AG04450 (cell line): ENCODE measurements around the gene SLC6A6. TPM values are rescaled to one million over a fixed set of nuclear protein-coding genes. Genes with fewer than 3 reads are reported as not detected.
A peak's percentile ranks its signal among the peaks of the same experiment; 100 is the strongest.

Experiments
- CTCF ChIA-PET: fragments of 300-600, 350-600 bp; formaldehyde crosslinking; extraction: SDS; loops from one replicate; lab custom pipeline; 2022; ENCODE audit warnings: antibody characterized with exemption, inconsistent platforms; lab: Charles Lee
- POLR2A ChIA-PET: fragments of 350-600 bp; formaldehyde crosslinking; extraction: SDS; loops from one replicate; lab custom pipeline; 2021; ENCODE audit warnings: antibody characterized with exemption, inconsistent platforms; lab: Yijun Ruan, JAX
- DNase-seq: peaks from one replicate; pipeline ENCODE4 v3.0.0-alpha.2; 2011; ENCODE audit warnings: low read depth, low spot score
- H3K27ac ChIP-seq: one replicate; pipeline ENCODE4 v1.5.1; 2012; ENCODE audit warnings: low read depth, low read length, control low read depth
- H3K27me3 ChIP-seq: one replicate; pipeline ENCODE4 v1.6.0; 2012; ENCODE audit warnings: low read length; ENCODE audit not compliant: control insufficient read depth, insufficient read depth
- H3K4me3 ChIP-seq: 2 replicates; pipeline ENCODE4 v1.5.1; 2011; ENCODE audit warnings: mild to moderate bottlenecking, low read depth, low read length, control low read depth
- H3K9me3 ChIP-seq: 2 replicates; pipeline ENCODE4 v1.5.1; 2012; ENCODE audit warnings: low read length; ENCODE audit not compliant: control insufficient read depth, insufficient read depth
- CTCF ChIP-seq: IDR thresholded peaks from 2 replicates; pipeline ENCODE4 v1.5.1; 2011; ENCODE audit warnings: low read depth, low read length, control low read depth, inconsistent platforms
- polyA plus RNA-seq: library from polyadenylated mRNA; depleted of rRNA; stranded (reverse); fragments of >200 nt; gene quantifications from 2 replicates; pipeline ENCODE4 v1.2.3, GENCODE V29; 2011

Gene SLC6A6
- polyA plus RNA-seq, 1 experiment = 30.8 TPM

- Histone ChIP-seq H3K9me3 (no peaks in the 10 kb centered on the region; the same call in 1 of the 2 replicates), H3K27ac (no peak overlapping the region), H3K27me3 (peaks cover 2% of the 10 kb centered on the region), H3K4me3 (peak overlapping the region; percentile 75)
- TF ChIP-seq CTCF = no peak
- DNase-seq = no peak
- ChIA-PET POLR2A (interaction anchor here (0.9 to 1.8 kb wide), 7 partner anchors 10 to 169 kb away, joined by 3 to 14 read pairs (median 4); no protein-coding TSS in a partner anchor), CTCF (interaction anchor here (0.6 to 4.7 kb wide), 5 partner anchors 10 to 201 kb away, joined by 3 to 33 read pairs (median 3); no protein-coding TSS in a partner anchor)
Measured at GRCh38 chr3:14401692-14402303, 608 bp upstream of the SLC6A6 start.

- no peaks in the 10 kb centered on the region; the same call in 1 of the 2 replicates for H3K9me3 ChIP-seq
- no peak overlapping the region for H3K27ac ChIP-seq
- peak overlapping the region; percentile 75 for H3K4me3 ChIP-seq
- POLR2A ChIA-PET = interaction anchor here (0.8 to 1.8 kb wide), 2 partner anchors 9 to 49 kb away, joined by 3 to 14 read pairs; no protein-coding TSS in a partner anchor
- DNase-seq = no peak
- no peak for TF ChIP-seq CTCF
- CTCF ChIA-PET = interaction anchor here (1.2 to 4.7 kb wide), 2 partner anchors 167 to 200 kb away, joined by 3 to 33 read pairs; no protein-coding TSS in a partner anchor
- H3K27me3 ChIP-seq = peaks cover under 1% of the 10 kb centered on the region
Measured at GRCh38 chr3:14403619-14404155, 1.3 kb downstream of the SLC6A6 start.

GRCh38 chr3:14404186-14404585, 1.8 kb downstream of the SLC6A6 start:
- ChIA-PET POLR2A (interaction anchor here (0.8 kb wide), 1 partner anchor 10 kb away, joined by 3 read pairs; no protein-coding TSS in a partner anchor), CTCF (interaction anchor here (1.2 to 4.7 kb wide), 2 partner anchors 168 to 200 kb away, joined by 3 to 33 read pairs; no protein-coding TSS in a partner anchor)
- TF ChIP-seq CTCF = no peak
- DNase-seq = no peak
- Histone ChIP-seq H3K27ac (peak overlapping the region; percentile 11), H3K4me3 (peak overlapping the region; percentile 75), H3K27me3 (no peaks in the 10 kb centered on the region), H3K9me3 (no peaks in the 10 kb centered on the region; the same call in 1 of the 2 replicates)

- no peak for DNase-seq
- ChIA-PET POLR2A (interaction anchor here (1.3 kb wide), 1 partner anchor 11 kb away, joined by 3 read pairs; no protein-coding TSS in a partner anchor), CTCF (interaction anchor here (0.6 to 4.7 kb wide), 5 partner anchors 62 to 201 kb away, joined by 3 to 33 read pairs (median 3); no protein-coding TSS in a partner anchor)
- H3K9me3 ChIP-seq = no peaks in the 10 kb centered on the region; the same call in 1 of the 2 replicates
- H3K27me3 ChIP-seq = no peaks in the 10 kb centered on the region
- no peak overlapping the region for H3K27ac ChIP-seq
- TF ChIP-seq CTCF = no peak
- H3K4me3 ChIP-seq = peak overlapping the region; percentile 75
Measured at GRCh38 chr3:14404631-14405359, 2.4 kb downstream of the SLC6A6 start.
